ENCODE results near the gene TTPAL.
A peak's percentile ranks its signal among the peaks of the same experiment; 100 is the strongest.
"Not testable (repeated sequence)": the region's sequence is repeated elsewhere in the genome, so short reads cannot be mapped to it uniquely, and the experiment has no call there.

TTPAL gene

GRCh38 chr20:44464514-44464913 is 11.2 kb upstream of the TTPAL start:
- no peak for DNase-seq (ENCODE audit: low spot score)
- no peak overlapping the region for H3K27ac ChIP-seq
- no peak for TF ChIP-seq CTCF (conservative IDR thresholded peaks at IDR 0.05; ENCODE audit: low read depth)
- ChIA-PET POLR2A (ENCODE audit: low non-redundant PET) (interaction anchor here (0.6 kb wide), 1 partner anchor 11 kb away, joined by 3 read pairs; the partner anchor contains the start of gene TTPAL), CTCF (interaction anchor here (0.7 to 1.4 kb wide), 2 partner anchors 76 kb away, joined by 3 to 5 read pairs; no protein-coding TSS in a partner anchor)

- TF ChIP-seq CTCF (conservative IDR thresholded peaks at IDR 0.05; ENCODE audit: low read depth): no peak
- H3K27ac ChIP-seq: no peak overlapping the region
- POLR2A ChIA-PET (ENCODE audit: low non-redundant PET): interaction anchor here (0.6 kb wide), 1 partner anchor 10 kb away, joined by 3 read pairs; the partner anchor contains the start of gene TTPAL
- CTCF ChIA-PET: interaction anchor here (0.8 to 1.4 kb wide), 2 partner anchors 76 to 81 kb away, joined by 3 to 5 read pairs; no protein-coding TSS in a partner anchor
- DNase-seq (ENCODE audit: low spot score): no peak
These were observed 10.6 kb upstream of the TTPAL start for GRCh38 chr20:44465001-44465560.

- H3K27ac ChIP-seq: no peak overlapping the region
- TF ChIP-seq CTCF (conservative IDR thresholded peaks at IDR 0.05; ENCODE audit: low read depth): no peak
- POLR2A ChIA-PET (ENCODE audit: low non-redundant PET): no interaction called here
- CTCF ChIA-PET: interaction anchor here (0.7 to 5.6 kb wide), 2 partner anchors 83 to 1019 kb away, joined by 3 to 27 read pairs; no protein-coding TSS in a partner anchor
- no peak for DNase-seq (ENCODE audit: low spot score)
These were observed 8.3 kb upstream of the TTPAL start for GRCh38 chr20:44467289-44467883.

GRCh38 chr20:44468044-44468782 is 7.5 kb upstream of the TTPAL start:
- ChIA-PET POLR2A (ENCODE audit: low non-redundant PET) (no interaction called here), CTCF (interaction anchor here (0.7 to 5.6 kb wide), 3 partner anchors 83 to 1020 kb away, joined by 3 to 27 read pairs (median 3); no protein-coding TSS in a partner anchor)
- H3K27ac ChIP-seq: no peak overlapping the region
- no peak for TF ChIP-seq CTCF (conservative IDR thresholded peaks at IDR 0.05; ENCODE audit: low read depth)
- DNase-seq (ENCODE audit: low spot score): no peak

- no peak for TF ChIP-seq CTCF (conservative IDR thresholded peaks at IDR 0.05; ENCODE audit: low read depth)
- DNase-seq (ENCODE audit: low spot score): no peak
- no peak overlapping the region for H3K27ac ChIP-seq
- CTCF ChIA-PET: interaction anchor here (0.6 to 5.6 kb wide), 7 partner anchors 81 to 354 kb away, joined by 3 to 27 read pairs (median 7); no protein-coding TSS in a partner anchor
- POLR2A ChIA-PET (ENCODE audit: low non-redundant PET): no interaction called here
These were observed 5.3 kb upstream of the TTPAL start for GRCh38 chr20:44470327-44470726.

GRCh38 chr20:44471481-44471882 is 4.2 kb upstream of the TTPAL start:
- DNase-seq (ENCODE audit: low spot score): peak; percentile 51
- H3K27ac ChIP-seq: no peak overlapping the region
- TF ChIP-seq CTCF (conservative IDR thresholded peaks at IDR 0.05; ENCODE audit: low read depth): peak; percentile 74
- ChIA-PET POLR2A (ENCODE audit: low non-redundant PET) (no interaction called here), CTCF (interaction anchor here (0.6 to 5.6 kb wide), 14 partner anchors 10 to 355 kb away, joined by 3 to 27 read pairs (median 6); partner anchors contain the start of gene FITM2)

- DNase-seq (ENCODE audit: low spot score); H3K27ac ChIP-seq; POLR2A ChIA-PET (ENCODE audit: low non-redundant PET): not testable (repeated sequence)
- CTCF ChIA-PET: interaction anchor here (0.5 to 5.6 kb wide), 4 partner anchors 88 to 138 kb away, joined by 4 to 27 read pairs (median 7); no protein-coding TSS in a partner anchor
These were observed 3.4 kb upstream of the TTPAL start for GRCh38 chr20:44472283-44472682.
